GM18526 (cell line): Measurements from ENCODE around the gene GLTP.
A peak's percentile ranks its signal among the peaks of the same experiment; 100 is the strongest.

ENCODE experiments used
- POLR2A ChIP-seq: IDR thresholded peaks from 3 replicates; pipeline ENCODE4 v1.6.1; 2011; ENCODE audit not compliant: insufficient read length; ENCODE audit errors: extremely low read depth

GLTP gene

GRCh38 chr12:109914461-109914860 lies 34.1 kb upstream of the GLTP start:
- no peak for TF ChIP-seq POLR2A

GRCh38 chr12:109912855-109913321 lies 32.5 kb upstream of the GLTP start:
- TF ChIP-seq POLR2A = no peak

GRCh38 chr12:109910969-109911348 lies 30.6 kb upstream of the GLTP start:
- no peak for TF ChIP-seq POLR2A

DNA sequence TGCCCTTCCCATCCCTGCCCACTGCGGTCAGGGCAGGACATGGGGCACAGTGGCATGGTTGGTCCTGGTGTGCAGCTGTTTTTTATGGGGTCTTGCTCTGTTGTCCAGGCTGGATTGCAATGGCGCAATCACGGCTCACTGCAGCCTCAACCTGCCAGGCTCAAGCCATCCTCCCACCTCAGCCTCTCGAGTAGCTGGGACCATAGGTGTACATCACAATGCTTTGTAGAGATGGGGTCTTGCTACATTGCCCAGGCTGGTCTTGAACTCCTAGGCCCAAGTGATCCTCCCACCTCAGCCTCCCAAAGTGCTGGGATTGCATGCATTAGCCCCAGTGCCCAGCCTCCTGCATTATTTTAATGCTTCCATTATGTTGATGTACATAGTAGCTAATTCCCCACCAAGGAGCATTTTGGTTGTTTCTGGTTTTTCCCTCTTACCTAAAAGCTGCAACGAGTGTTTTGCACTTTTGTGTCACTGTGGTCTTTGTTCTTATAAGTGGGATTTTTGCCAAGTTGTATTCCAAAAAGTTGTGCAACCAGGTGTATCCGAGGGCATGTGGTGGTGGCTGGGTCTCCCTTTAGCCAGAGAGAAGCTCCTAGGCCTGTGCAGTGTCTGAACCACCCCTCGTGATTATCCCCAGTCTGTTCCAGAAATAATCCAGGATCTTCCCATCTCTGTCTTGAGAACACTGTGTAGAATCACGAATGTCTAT lies 30.1 kb upstream of the GLTP start:
- TF ChIP-seq POLR2A = no peak

DNA sequence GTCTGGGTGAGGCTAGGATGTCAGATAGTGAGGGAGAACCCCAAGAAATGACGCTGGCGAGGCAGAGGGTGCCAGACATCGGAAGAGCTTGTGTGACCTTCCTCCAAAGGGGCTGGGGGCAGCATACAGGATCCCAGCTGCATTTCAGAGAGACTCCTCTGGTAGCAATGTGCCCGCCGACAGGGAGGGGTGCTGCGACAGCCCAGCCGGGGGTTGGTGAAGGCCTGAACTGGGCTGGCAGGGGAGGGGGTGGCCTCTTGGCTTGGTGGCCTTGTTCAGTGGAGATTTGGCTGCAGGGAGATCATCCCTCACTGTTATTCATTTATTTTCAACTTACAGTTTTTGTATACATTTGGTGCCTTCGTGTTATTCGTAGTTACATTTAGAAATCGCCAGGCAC lies 25.0 kb upstream of the GLTP start:
- no peak for TF ChIP-seq POLR2A

DNA sequence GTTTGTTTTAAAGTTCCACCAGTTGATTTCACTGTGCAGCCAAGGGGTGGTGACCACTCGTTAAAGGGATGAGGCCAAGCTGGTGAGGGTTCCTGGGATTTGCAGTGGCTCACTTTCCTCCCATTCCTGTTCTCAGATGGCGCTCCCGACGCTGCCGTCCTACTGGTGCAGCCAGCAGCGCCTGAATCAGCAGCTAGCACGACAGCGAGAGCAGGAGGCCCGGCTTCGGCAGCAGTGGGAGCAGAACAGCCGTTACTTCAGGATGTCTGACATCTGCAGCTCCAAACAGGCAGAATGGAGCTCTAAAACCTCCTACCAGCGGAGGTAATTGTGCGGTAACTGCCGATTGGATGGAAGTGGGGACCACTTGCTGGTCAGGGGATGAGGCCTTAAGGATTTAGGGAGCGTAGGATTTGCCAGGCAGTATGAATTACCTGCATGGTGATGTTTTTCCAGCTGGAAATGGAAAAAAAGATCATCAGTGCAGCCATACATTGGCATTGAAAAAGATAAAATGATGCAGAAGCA lies 22.6 kb upstream of the GLTP start:
- TF ChIP-seq POLR2A = no peak

DNA sequence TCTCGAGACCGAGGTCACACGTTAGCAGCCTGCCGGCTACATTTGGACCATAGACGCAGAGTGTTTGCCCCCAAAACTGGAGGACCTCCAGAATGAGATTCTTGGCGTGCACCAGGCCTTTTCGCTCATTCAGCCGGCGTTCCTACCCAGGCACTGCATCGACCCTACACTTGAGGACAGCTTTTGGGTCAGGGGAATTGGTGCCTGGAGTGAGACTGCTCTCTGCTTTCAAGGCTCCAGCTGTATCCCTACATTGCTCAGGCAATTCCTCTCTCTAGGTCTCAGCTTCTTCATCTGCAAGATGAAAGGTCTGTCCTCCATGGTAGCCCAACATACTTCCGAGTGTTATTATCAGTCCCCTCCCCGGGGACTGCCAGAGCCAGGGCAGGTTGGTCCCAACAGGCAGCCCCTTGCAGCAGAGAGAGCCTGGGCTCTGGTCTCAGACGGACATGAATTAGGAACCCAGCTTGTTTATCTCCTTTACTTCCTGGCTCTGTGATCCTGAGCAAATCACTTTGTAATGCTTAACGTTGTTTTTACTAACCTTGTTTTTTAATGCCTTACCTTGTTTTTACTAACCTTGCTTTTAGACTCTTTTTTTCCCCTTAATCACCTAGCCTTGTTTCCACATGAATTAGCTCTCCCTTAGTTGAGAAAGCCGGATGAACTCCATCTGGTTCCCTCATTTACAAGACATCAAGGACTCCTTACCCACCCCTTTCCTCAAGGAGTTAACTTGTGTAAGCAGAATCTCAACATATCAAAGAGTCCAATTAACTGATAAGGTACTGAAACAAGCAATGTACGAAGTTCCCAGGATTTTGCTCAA lies 20.6 kb upstream of the GLTP start:
- no peak for TF ChIP-seq POLR2A

GRCh38 chr12:109899783-109900751 lies 19.7 kb upstream of the GLTP start, which contains the start of gene TCHP:
TSS of gene TCHP (plus strand) at chr12:109900274. CDS start at chr12:109903027, 2,753 bp downstream.
- TF ChIP-seq POLR2A = peak; percentile 61

DNA sequence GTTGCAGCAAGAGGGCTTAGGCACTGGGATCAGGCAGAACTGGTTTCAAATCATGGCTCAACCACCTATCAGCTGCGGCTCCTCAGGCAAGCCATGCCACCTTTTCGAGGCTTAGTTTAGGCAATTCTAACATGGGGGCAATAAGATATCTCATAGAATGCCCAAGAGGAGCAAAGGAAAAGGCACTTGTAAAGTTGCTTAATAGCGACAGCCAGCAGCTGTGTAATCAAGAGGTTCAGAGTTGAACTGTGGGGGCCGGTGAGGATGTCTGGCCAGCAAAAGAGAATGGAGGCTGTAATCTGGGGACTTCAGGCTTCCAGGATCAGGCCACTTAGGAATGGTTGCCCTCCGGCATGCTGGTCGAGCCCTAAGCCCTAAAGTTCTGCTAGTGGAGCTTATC lies 16.7 kb upstream of the GLTP start:
- TF ChIP-seq POLR2A = no peak

DNA sequence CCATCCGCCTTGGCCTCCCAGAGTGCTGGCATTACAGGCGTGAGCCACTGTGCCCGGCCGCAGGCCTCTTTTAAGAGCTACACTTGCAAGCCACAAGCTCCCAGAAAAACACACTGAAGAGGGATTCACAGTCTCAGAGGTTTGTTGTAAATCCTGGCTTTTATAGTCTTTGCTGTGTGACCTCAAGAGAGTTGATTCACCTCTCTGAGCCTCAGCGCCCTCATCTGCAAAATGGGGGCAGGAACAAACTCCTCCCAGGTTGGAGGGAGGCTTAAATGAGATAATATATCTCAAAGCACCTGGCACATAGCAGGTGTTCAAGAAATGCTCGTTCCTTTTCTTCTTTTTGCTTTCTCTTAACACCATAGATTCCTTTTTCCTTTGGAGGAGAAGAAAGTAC lies 15.8 kb upstream of the GLTP start:
- TF ChIP-seq POLR2A = no peak

DNA sequence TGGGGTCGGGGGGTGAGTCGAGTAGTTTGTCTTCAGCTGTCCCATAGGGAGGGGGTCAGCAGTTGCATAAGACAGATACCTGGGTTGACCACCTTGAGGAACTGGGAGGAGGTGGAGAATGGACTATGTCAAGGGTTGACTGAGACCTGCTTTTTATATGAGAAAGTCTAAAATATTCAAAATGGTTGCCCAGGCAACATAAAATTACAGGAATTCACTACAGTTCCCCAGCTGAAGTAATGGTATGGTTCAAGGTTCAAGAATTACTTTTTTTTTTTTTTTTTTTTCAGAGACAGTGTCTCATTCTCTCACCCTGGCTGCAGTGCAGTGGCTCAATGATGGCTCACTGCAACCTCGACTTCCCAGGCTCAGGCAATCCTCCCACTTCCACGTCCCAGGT lies 14.6 kb upstream of the GLTP start:
- TF ChIP-seq POLR2A = no peak

- no peak for TF ChIP-seq POLR2A
Measured at GRCh38 chr12:109893261-109893995, 13.1 kb upstream of the GLTP start.

- TF ChIP-seq POLR2A = no peak
Measured at GRCh38 chr12:109892748-109893147, 12.4 kb upstream of the GLTP start.

- TF ChIP-seq POLR2A = no peak
Measured at GRCh38 chr12:109892165-109892715, 11.9 kb upstream of the GLTP start.
